GM12801 (cell line): ENCODE results near the gene BOD1L1.

Source experiments
- CTCF ChIP-seq: IDR thresholded peaks from one replicate; pipeline ENCODE4 v1.5.1; 2011; ENCODE audit warnings: control low read depth; ENCODE audit not compliant: insufficient read length; ENCODE audit errors: extremely low read depth

BOD1L1 gene

DNA sequence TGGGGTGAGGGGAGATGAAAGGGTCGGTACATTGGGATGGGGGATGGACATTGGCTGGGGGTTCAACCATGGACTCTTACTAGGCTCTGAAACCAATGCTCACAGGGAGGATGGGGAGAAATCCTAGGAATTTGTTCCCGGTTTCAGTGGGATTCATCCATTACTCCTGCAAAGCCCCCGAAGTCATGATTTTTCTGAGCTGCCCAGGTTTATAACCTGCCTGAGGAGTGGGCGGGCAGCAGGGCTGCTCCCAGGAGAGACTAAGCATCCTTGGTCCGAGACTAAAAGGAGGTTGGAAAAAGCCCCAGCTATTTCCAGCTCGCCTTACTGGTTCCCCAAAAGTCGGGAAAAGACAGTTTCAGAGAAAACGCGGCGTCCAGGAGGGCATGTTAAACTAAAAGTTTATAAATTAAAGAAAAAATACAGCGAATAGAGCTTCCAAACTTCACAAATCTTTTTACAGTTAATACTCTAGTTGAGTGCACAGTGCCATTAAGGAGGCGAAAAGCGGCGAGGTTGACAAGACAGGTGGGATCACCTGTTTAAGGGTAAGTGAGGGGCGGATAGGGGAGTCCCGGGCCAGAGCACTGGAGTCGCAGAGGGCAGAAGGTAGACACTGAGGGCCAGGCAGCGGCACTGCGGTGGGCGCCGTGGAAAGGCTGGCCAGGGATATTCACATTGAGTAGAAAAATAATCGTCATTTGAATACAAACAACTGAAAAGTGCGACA, 86.9 kb downstream of the BOD1L1 start:
- no peak for TF ChIP-seq CTCF

DNA sequence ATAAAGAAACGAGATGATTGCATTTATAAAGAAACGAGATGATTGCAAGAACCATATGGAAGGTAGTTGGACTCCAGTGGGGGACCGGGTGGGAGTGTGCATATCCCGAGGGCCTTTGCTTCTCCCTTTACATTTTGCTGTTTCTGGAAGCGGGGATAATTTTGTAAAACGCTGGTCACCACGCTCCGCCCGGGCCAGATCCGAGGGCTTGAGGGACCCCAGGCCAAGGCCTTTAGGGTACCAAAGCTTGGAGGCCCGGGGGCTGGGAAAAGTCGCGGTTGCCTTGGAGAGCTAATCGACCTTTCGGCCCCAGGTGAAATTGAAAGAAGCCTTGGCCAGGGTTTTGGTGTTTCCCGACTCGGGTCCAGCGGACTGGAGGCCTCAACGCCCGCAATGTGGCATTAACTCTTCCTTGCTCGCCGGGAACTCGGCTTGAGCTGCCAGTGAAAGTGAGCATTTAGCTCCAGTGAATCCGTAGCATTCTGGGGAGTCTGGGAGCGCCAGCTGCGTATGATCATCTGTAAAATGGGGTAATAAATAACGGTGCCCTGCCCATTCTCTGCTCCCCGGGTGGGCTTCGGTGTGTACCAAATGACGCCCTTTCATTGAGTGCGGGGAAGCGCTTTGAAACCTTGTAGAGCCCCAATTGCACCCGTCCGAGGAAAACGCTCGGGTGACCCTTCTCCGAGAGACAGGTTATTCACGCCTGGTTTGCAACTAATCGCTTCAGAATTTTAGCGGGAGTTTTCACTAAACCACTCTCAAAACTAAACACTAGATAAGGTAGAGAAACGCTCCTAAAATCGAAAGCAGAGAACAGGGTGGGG, 87.7 kb downstream of the BOD1L1 start:
- TF ChIP-seq CTCF = no peak

GRCh38 chr4:13539047-13539618, 88.4 kb downstream of the BOD1L1 start:
- no peak for TF ChIP-seq CTCF

- TF ChIP-seq CTCF = no peak
Measured at GRCh38 chr4:13538427-13538973, 89.0 kb downstream of the BOD1L1 start.

GRCh38 chr4:13537832-13538177, 89.7 kb downstream of the BOD1L1 start:
- no peak for TF ChIP-seq CTCF

- TF ChIP-seq CTCF = no peak
Measured at GRCh38 chr4:13537011-13537831, 90.3 kb downstream of the BOD1L1 start.
